Keratinocyte (primary cell): ENCODE data around the gene NT5C1B. TPM values are rescaled to one million over a fixed set of nuclear protein-coding genes. Genes with fewer than 3 reads are reported as not detected.

Experiments
- DNase-seq: peaks from one replicate; pipeline ENCODE4 v3.0.0-alpha.2; 2011; ENCODE audit warnings: low read depth, missing footprints, low spot score
- FAIRE-seq: peaks from 2 replicates; lab custom pipeline; 2011; peaks lifted over from hg19 to GRCh38; lab: Jason Lieb, UNC
- H2AFZ ChIP-seq: 2 replicates; pipeline ENCODE4 v1.6.0; 2012; ENCODE audit warnings: low read length, control low read depth, inconsistent platforms; ENCODE audit not compliant: control insufficient read depth
- H3K27ac ChIP-seq: 2 replicates; pipeline ENCODE4 v1.5.1; 2011; ENCODE audit warnings: low read length; ENCODE audit not compliant: control insufficient read depth, insufficient read depth
- H3K27me3 ChIP-seq: 3 replicates; pipeline ENCODE4 v1.6.0; 2011; ENCODE audit warnings: low read length; ENCODE audit not compliant: control insufficient read depth, insufficient read depth; ENCODE audit errors: extremely low read depth
- H3K36me3 ChIP-seq, 2 experiments: 2 replicates in 1 of 2; 3 replicates in 1 of 2; pipeline ENCODE4 v1.5.1; 2011; ENCODE audit warnings: low read length in 2 of 2, mild to moderate bottlenecking in 1 of 2; ENCODE audit not compliant: control insufficient read depth in 2 of 2, insufficient read depth in 2 of 2; ENCODE audit errors: extremely low read depth in 1 of 2
- H3K4me1 ChIP-seq: 3 replicates; pipeline ENCODE4 v1.5.1; 2011; ENCODE audit warnings: low read length; ENCODE audit not compliant: control insufficient read depth, insufficient read depth; ENCODE audit errors: extremely low read depth
- H3K4me2 ChIP-seq: 3 replicates; pipeline ENCODE4 v1.6.0; 2011; ENCODE audit warnings: low read depth, low read length; ENCODE audit not compliant: control insufficient read depth, insufficient read depth; ENCODE audit errors: extremely low read depth
- H3K4me3 ChIP-seq, 3 experiments: fragments of 200-600 bp in 1 of 3; sonication (generic) in 1 of 3; 2 replicates in 2 of 3; 3 replicates in 1 of 3; pipeline ENCODE4 v1.5.1; 2011 to 2016; ENCODE audit warnings: low read length in 3 of 3, mild to moderate bottlenecking in 3 of 3, control low read depth in 2 of 3, inconsistent platforms in 1 of 3, low read depth in 1 of 3, mixed read lengths in 1 of 3, mixed run types in 1 of 3, moderate library complexity in 1 of 3; ENCODE audit not compliant: control insufficient read depth in 2 of 3, insufficient read depth in 2 of 3; ENCODE audit errors: extremely low read depth in 1 of 3
- H3K79me2 ChIP-seq: 2 replicates; pipeline ENCODE4 v1.6.0; 2012; ENCODE audit warnings: low read length; ENCODE audit not compliant: control insufficient read depth, insufficient read depth
- H3K9ac ChIP-seq: 3 replicates; pipeline ENCODE4 v1.6.0; 2011; ENCODE audit warnings: low read length; ENCODE audit not compliant: control insufficient read depth, insufficient read depth; ENCODE audit errors: extremely low read depth
- H3K9me1 ChIP-seq: 3 replicates; pipeline ENCODE4 v1.6.0; 2011; ENCODE audit warnings: low read length; ENCODE audit not compliant: control insufficient read depth, insufficient read depth; ENCODE audit errors: extremely low read depth
- H3K9me3 ChIP-seq: 2 replicates; pipeline ENCODE4 v1.5.1; 2012; ENCODE audit warnings: low read depth, low read length; ENCODE audit not compliant: control insufficient read depth
- H4K20me1 ChIP-seq: 3 replicates; pipeline ENCODE4 v1.6.0; 2011; ENCODE audit warnings: low read length; ENCODE audit not compliant: control insufficient read depth, insufficient read depth; ENCODE audit errors: extremely low read depth
- CTCF ChIP-seq, 3 experiments: IDR thresholded peaks in 1 of 3; conservative IDR thresholded peaks in 1 of 3; optimal IDR thresholded peaks in 1 of 3; 2 replicates in 2 of 3; 3 replicates in 1 of 3; pipeline versions ENCODE3 to v1.5.1; 2011; ENCODE audit warnings: low read length in 3 of 3, mild to moderate bottlenecking in 3 of 3, moderate library complexity in 2 of 3, control low read depth in 1 of 3, inconsistent platforms in 1 of 3; ENCODE audit not compliant: insufficient read depth in 2 of 3; ENCODE audit errors: extremely low read depth in 1 of 3
- EZH2 ChIP-seq: IDR thresholded peaks from one replicate; pipeline ENCODE4 v1.6.1; 2012; ENCODE audit warnings: inconsistent platforms, mild to moderate bottlenecking, low read length, moderate library complexity
- dilution Hi-C: fragments of 300-500 bp; cut with MboI; formaldehyde crosslinking; loops from one replicate; pipeline ENCODE4 v1.7.0; 2020; ENCODE audit warnings: low sequenced_read_pairs; ENCODE audit not compliant: extremely low pct_ligation_motif_present
- polyA plus RNA-seq, 5 experiments: library from polyadenylated mRNA; depleted of rRNA in 3 of 5; stranded (reverse) in 3 of 5; stranded (forward) in 1 of 5; unstranded in 1 of 5; fragments of >200 nt; gene quantifications; 1 replicate in 1 of 5; 2 replicates in 3 of 5; 3 replicates in 1 of 5; pipeline versions ENCODE4 v1.2.1 to v1.2.3, GENCODE V29; 2011 to 2012; ENCODE audit warnings: missing spikeins in 2 of 5, low read depth in 1 of 5, low replicate concordance in 1 of 5

NT5C1B gene
- polyA plus RNA-seq, 1 donor (not counting 4 experiments of a cell fraction or from before 2014, with no cell fraction given) = not detected

DNA sequence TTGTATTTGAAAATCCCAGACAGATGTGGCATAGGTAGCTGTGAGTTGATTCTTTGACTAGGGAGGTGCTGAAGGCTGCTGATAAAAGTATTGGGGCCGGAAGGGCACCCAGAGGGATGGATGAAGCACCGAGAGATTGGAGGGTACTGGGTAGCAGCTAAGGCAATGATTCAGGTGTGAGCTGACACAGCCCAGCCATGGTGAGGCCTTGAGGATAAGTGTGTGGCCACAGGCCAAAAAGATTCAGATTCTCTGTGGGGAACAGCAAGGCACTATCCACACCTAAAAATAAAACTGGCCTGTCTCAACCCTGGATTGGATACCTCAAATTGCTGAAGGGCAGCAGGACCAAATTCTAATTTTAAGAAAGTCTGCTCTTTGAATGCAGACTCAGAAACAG is 64.1 kb downstream of the NT5C1B start:
- H3K4me2 ChIP-seq = no peak overlapping the region
- FAIRE-seq (no peak), DNase-seq (no peak)
- no peak overlapping the region for H3K27ac ChIP-seq
- no peaks in the 10 kb centered on the region for H4K20me1 ChIP-seq
- no peak overlapping the region for H2AFZ ChIP-seq
- TF ChIP-seq CTCF (optimal IDR thresholded peaks at IDR 0.05 in 1 of 3, IDR thresholded peaks at IDR 0.05 in 1 of 3, conservative IDR thresholded peaks at IDR 0.05 in 1 of 3; ENCODE audit: extremely low read depth in 1 of 3, insufficient read depth in 2 of 3, low read length in 3 of 3) = no peak
- no peak for TF ChIP-seq EZH2
- dilution Hi-C loops = no loop called here
- no peak overlapping the region for H3K9ac ChIP-seq
- no peaks in the 10 kb centered on the region for H3K4me1 ChIP-seq
- H3K36me3 ChIP-seq = no peaks in the 10 kb centered on the region
- no peaks in the 10 kb centered on the region for H3K27me3 ChIP-seq
- H3K4me3 ChIP-seq = no peak overlapping the region
- no peaks in the 10 kb centered on the region for H3K79me2 ChIP-seq
- no peaks in the 10 kb centered on the region for H3K9me1 ChIP-seq
- H3K9me3 ChIP-seq = no peaks in the 10 kb centered on the region

DNA sequence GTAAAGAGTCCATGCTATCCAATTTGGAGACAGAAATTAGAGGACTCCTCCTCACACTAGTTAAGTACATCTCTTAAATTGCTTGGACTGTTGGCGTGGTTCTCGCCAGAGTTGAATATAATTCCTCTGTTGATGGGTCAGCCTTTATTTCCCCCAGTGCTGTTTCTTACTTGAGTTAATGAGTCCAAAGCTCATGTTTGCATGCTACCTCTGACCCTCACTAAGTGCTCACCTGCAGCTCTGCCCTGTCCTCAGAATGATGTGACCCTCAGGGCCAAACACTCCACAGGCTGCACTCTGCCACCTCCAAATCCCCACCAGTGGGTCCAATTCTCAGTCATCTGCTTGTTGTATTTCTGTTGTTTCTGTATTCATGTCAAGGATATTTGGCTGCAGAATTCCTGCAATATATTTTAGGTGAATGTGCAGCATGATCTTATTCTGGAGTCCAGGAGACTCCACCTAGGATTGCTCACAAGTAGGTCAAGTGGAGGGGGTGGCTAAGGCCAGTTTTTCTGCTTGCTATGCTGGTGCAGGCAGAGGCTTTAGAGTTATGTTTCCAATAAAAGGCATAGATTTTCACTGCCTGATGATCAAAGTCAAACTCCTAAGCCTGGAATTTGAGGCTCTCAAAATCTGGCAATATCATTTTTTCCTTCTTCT is 66.8 kb downstream of the NT5C1B start:
- Histone ChIP-seq H3K4me2 (no peak overlapping the region), H3K9me3 (no peaks in the 10 kb centered on the region), H3K4me1 (no peaks in the 10 kb centered on the region), H3K9me1 (no peaks in the 10 kb centered on the region), H3K27ac (no peak overlapping the region), H4K20me1 (no peaks in the 10 kb centered on the region), H3K79me2 (no peaks in the 10 kb centered on the region), H2AFZ (no peak overlapping the region), H3K4me3 (no peak overlapping the region), H3K27me3 (no peaks in the 10 kb centered on the region), H3K9ac (no peak overlapping the region), H3K36me3 (no peaks in the 10 kb centered on the region)
- TF ChIP-seq EZH2 (no peak), CTCF (optimal IDR thresholded peaks at IDR 0.05 in 1 of 3, IDR thresholded peaks at IDR 0.05 in 1 of 3, conservative IDR thresholded peaks at IDR 0.05 in 1 of 3; ENCODE audit: extremely low read depth in 1 of 3, insufficient read depth in 2 of 3, low read length in 3 of 3) (no peak)
- DNase-seq (no peak), FAIRE-seq (no peak)
- dilution Hi-C loops = no loop called here
